ENCODE data around the gene SPRING1. TPM values are rescaled to one million over a fixed set of nuclear protein-coding genes. Genes with fewer than 3 reads are reported as not detected.

Gene SPRING1
- total and polyA plus RNA-seq, 7 donors = 10.5 to 38.6 (median 16.7) TPM

- Histone ChIP-seq H3K9me3 (no peaks in the 10 kb centered on the region), H3K36me3 (no peaks in the 10 kb centered on the region), H3K4me1 (no peaks in the 10 kb centered on the region), H3K27me3 (no peaks in the 10 kb centered on the region), H3K4me3 (no peak overlapping the region), H3K27ac (no peak overlapping the region)
- TF ChIP-seq CTCF (IDR thresholded peaks at IDR 0.05) = no peak
- TF ChIP-seq EP300 (IDR thresholded peaks at IDR 0.05) = no peak
- no peak for TF ChIP-seq POLR2A (IDR thresholded peaks at IDR 0.05)
- no peak for TF ChIP-seq POLR2AphosphoS5 (IDR thresholded peaks at IDR 0.05)
- intact Hi-C loops (cut with DNase I) = no loop called here
- 91 to 96% methylated on average over 2 of the region's 2 CpGs for WGBS, 2 donors
- DNase-seq = no peak
Observed at GRCh38 chr12:116779597-116779996, 41.7 kb upstream of the SPRING1 start.

- intact Hi-C loops (cut with DNase I) = no loop called here
- H3K4me1 ChIP-seq = no peaks in the 10 kb centered on the region
- WGBS, 2 donors = 97 to 98% methylated on average over 1 of the region's 1 CpG
Observed at GRCh38 chr12:116777245-116777644, 39.4 kb upstream of the SPRING1 start.

GRCh38 chr12:116774020-116774419, 36.2 kb upstream of the SPRING1 start:
- Histone ChIP-seq H3K27me3 (no peaks in the 10 kb centered on the region), H3K4me1 (no peaks in the 10 kb centered on the region), H3K9me3 (no peaks in the 10 kb centered on the region), H3K4me3 (no peak overlapping the region), H3K36me3 (no peaks in the 10 kb centered on the region), H3K27ac (no peak overlapping the region)
- TF ChIP-seq EP300 (IDR thresholded peaks at IDR 0.05) (no peak), CTCF (IDR thresholded peaks at IDR 0.05) (no peak), POLR2A (IDR thresholded peaks at IDR 0.05) (no peak), POLR2AphosphoS5 (IDR thresholded peaks at IDR 0.05) (no peak)
- intact Hi-C loops (cut with DNase I) = no loop called here
- WGBS, 2 donors = 61 to 68% methylated on average over 4 of the region's 4 CpGs
- no peak for DNase-seq

More at GRCh38 chr12:116777245-116777644, 39.4 kb upstream of the SPRING1 start:
- H3K27me3 ChIP-seq = no peaks in the 10 kb centered on the region
- H3K4me3 ChIP-seq = no peak overlapping the region
- H3K9me3 ChIP-seq = no peaks in the 10 kb centered on the region
- no peak for DNase-seq
- TF ChIP-seq EP300 (IDR thresholded peaks at IDR 0.05) = no peak
- no peak for TF ChIP-seq CTCF (IDR thresholded peaks at IDR 0.05)
- no peak for TF ChIP-seq POLR2AphosphoS5 (IDR thresholded peaks at IDR 0.05)
- no peak for TF ChIP-seq POLR2A (IDR thresholded peaks at IDR 0.05)
- H3K27ac ChIP-seq = no peak overlapping the region
- H3K36me3 ChIP-seq = no peaks in the 10 kb centered on the region

GRCh38 chr12:116773276-116773731, 35.4 kb upstream of the SPRING1 start:
- H3K27ac ChIP-seq = no peak overlapping the region
- no peak for DNase-seq
- no peaks in the 10 kb centered on the region for H3K36me3 ChIP-seq
- 47 to 71% methylated on average over 4 of the region's 4 CpGs for WGBS, 2 donors
- H3K4me1 ChIP-seq = no peaks in the 10 kb centered on the region
- no peaks in the 10 kb centered on the region for H3K9me3 ChIP-seq
- no peak overlapping the region for H3K4me3 ChIP-seq
- TF ChIP-seq EP300 (IDR thresholded peaks at IDR 0.05) = no peak
- no peak for TF ChIP-seq POLR2AphosphoS5 (IDR thresholded peaks at IDR 0.05)
- no peak for TF ChIP-seq POLR2A (IDR thresholded peaks at IDR 0.05)
- no peak for TF ChIP-seq CTCF (IDR thresholded peaks at IDR 0.05)
- intact Hi-C loops (cut with DNase I) = no loop called here
- H3K27me3 ChIP-seq = no peaks in the 10 kb centered on the region

- intact Hi-C loops (cut with DNase I) = no loop called here
- DNase-seq = no peak
Observed at GRCh38 chr12:116771651-116772050, 33.8 kb upstream of the SPRING1 start.

More at GRCh38 chr12:116771651-116772050, 33.8 kb upstream of the SPRING1 start:
- H3K27me3 ChIP-seq = no peaks in the 10 kb centered on the region
- no peaks in the 10 kb centered on the region for H3K4me1 ChIP-seq
- H3K4me3 ChIP-seq = no peak overlapping the region
- no peaks in the 10 kb centered on the region for H3K36me3 ChIP-seq
- WGBS, 2 donors = 80 to 84% methylated on average over 8 of the region's 8 CpGs
- H3K9me3 ChIP-seq = no peaks in the 10 kb centered on the region
- TF ChIP-seq EP300 (IDR thresholded peaks at IDR 0.05) (no peak), POLR2AphosphoS5 (IDR thresholded peaks at IDR 0.05) (no peak), CTCF (IDR thresholded peaks at IDR 0.05) (no peak), POLR2A (IDR thresholded peaks at IDR 0.05) (no peak)
- no peak overlapping the region for H3K27ac ChIP-seq

All from sigmoid colon (tissue), 7 donors.